Fibroblast of lung (primary cell): ENCODE data around the gene TRAM2. TPM values are rescaled to one million over a fixed set of nuclear protein-coding genes. Genes with fewer than 3 reads are reported as not detected.

Experiments used
- DNase-seq, 2 donors: peaks; one replicate each; pipeline versions ENCODE4 v3.0.0 to v3.0.0-alpha.2; 2010; ENCODE audit warnings: low read depth in 2 of 2
- H2AFZ ChIP-seq: 2 replicates; pipeline ENCODE4 v1.5.1; 2012; ENCODE audit warnings: low read length, control low read depth, inconsistent platforms
- H3K27ac ChIP-seq: 2 replicates; pipeline ENCODE4 v1.5.1; 2011; ENCODE audit warnings: low read length, control low read depth; ENCODE audit not compliant: insufficient read depth
- H3K27me3 ChIP-seq: 2 replicates; pipeline ENCODE4 v1.5.1; 2011; ENCODE audit warnings: mild to moderate bottlenecking, low read length; ENCODE audit not compliant: control insufficient read depth, insufficient read depth
- H3K36me3 ChIP-seq: 2 replicates; pipeline ENCODE4 v1.5.1; 2011; ENCODE audit warnings: low read length; ENCODE audit not compliant: control insufficient read depth, insufficient read depth
- H3K4me1 ChIP-seq: 2 replicates; pipeline ENCODE4 v1.5.1; 2011; ENCODE audit warnings: low read length; ENCODE audit not compliant: control insufficient read depth, insufficient read depth; ENCODE audit errors: extremely low read depth
- H3K4me2 ChIP-seq: 2 replicates; pipeline ENCODE4 v1.5.1; 2011; ENCODE audit warnings: low read length, control low read depth; ENCODE audit not compliant: insufficient read depth; ENCODE audit errors: extremely low read depth
- H3K4me3 ChIP-seq, 4 experiments: fragments of 200-600 bp in 1 of 4; sonication (generic) in 1 of 4; replicated peaks in 1 of 4; 2 replicates each; pipeline ENCODE4 v1.5.1; 2011 to 2016; ENCODE audit warnings: low read length in 4 of 4, low read depth in 3 of 4, mild to moderate bottlenecking in 3 of 4, control low read depth in 2 of 4, inconsistent platforms in 1 of 4, mixed read lengths in 1 of 4; ENCODE audit not compliant: insufficient read depth in 1 of 4; ENCODE audit errors: control extremely low read depth in 1 of 4
- H3K79me2 ChIP-seq: 2 replicates; pipeline ENCODE4 v1.5.1; 2012; ENCODE audit warnings: mild to moderate bottlenecking, low read length, inconsistent platforms; ENCODE audit not compliant: control insufficient read depth, insufficient read depth
- H3K9ac ChIP-seq: 2 replicates; pipeline ENCODE4 v1.5.1; 2011; ENCODE audit warnings: mild to moderate bottlenecking, low read length, control low read depth; ENCODE audit not compliant: insufficient read depth
- H3K9me3 ChIP-seq: 2 replicates; pipeline ENCODE4 v1.5.1; 2012; ENCODE audit warnings: low read depth, low read length; ENCODE audit not compliant: control insufficient read depth, insufficient read depth
- H4K20me1 ChIP-seq: 2 replicates; pipeline ENCODE4 v1.5.1; 2011; ENCODE audit warnings: low read length; ENCODE audit not compliant: control insufficient read depth, insufficient read depth; ENCODE audit errors: extremely low read depth
- EZH2 ChIP-seq: IDR thresholded peaks from 2 replicates; pipeline ENCODE4 v1.5.1; 2012; ENCODE audit warnings: low read length, control low read depth, mild to moderate bottlenecking; ENCODE audit errors: missing control alignments
- polyA plus RNA-seq, 2 donors: library from polyadenylated mRNA; depleted of rRNA in 1 of 2; stranded (reverse) in 1 of 2; unstranded in 1 of 2; fragments of >200 nt; gene quantifications; 2 replicates each; pipeline ENCODE4 v1.2.1, GENCODE V29; 2011 to 2012; ENCODE audit warnings: missing spikeins in 1 of 2
- total RNA-seq: library from RNA; depleted of rRNA; stranded (reverse); fragments of >200 nt; gene quantifications from 2 replicates; pipeline ENCODE4 v1.2.1, GENCODE V29; 2014
- TF ChIP-seq, protein P1 (sequence below), 2 donors: IDR thresholded peaks in 1 of 2; conservative IDR thresholded peaks in 1 of 2; 1 replicate in 1 of 2; 2 replicates in 1 of 2; pipeline ENCODE4 v1.5.1; 2011 to 2012; ENCODE audit warnings: low read length in 2 of 2, control low read depth in 1 of 2, inconsistent platforms in 1 of 2, low read depth in 1 of 2, mild to moderate bottlenecking in 1 of 2

The TRAM2 gene
- total and polyA plus RNA-seq, 2 donors (not counting 1 experiment from before 2014, with no cell fraction given), result 131 to 252 TPM

DNA sequence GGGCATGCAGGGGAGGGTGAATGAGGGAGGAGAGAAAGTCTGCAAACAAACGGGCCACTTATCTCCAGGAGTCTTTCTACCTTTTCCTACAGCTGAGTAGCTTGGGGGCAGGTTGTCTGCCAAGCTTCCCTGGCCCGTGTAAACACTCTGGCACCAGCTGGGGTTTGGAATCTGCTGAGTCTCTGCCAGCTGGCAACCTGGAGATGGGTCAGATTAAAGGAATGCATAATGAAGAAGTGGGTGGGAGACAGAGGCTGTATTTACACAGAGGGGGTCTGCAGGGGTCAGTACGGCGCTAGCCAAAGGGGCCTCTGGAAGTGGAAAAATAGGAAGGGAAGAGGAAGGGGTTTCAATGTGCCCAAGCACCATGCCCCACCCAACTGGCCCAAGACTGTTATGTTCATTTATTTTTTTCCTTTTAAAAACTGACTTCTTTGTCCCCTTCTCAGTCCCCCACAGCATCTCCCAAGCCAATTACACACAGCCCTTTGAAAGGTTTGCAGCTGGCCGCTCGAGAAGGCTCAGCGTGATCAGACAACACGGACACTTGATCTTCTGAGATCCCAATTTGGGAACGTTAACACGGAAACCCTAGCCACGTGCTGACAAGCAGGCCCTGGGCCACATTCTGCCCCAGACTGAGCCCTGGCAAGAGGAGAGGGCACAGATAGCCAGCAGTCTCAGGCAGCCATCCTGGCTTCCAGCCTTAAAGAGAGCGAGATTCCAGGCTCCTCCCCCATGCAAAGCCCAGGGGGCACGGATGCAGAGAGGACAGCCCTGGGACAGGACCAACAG lies 25.2 kb downstream of the TRAM2 start:
- H4K20me1 ChIP-seq, result no peaks in the 10 kb centered on the region
- peak; percentile 80 to 94 for DNase-seq
- H3K9me3 ChIP-seq, result no peaks in the 10 kb centered on the region
- peak overlapping the region in 2 of 4 experiments; percentile 18 to 19 for H3K4me3 ChIP-seq
- H3K27me3 ChIP-seq, result no peaks in the 10 kb centered on the region
- TF ChIP-seq EZH2, result no peak
- TF ChIP-seq, protein P1, sequence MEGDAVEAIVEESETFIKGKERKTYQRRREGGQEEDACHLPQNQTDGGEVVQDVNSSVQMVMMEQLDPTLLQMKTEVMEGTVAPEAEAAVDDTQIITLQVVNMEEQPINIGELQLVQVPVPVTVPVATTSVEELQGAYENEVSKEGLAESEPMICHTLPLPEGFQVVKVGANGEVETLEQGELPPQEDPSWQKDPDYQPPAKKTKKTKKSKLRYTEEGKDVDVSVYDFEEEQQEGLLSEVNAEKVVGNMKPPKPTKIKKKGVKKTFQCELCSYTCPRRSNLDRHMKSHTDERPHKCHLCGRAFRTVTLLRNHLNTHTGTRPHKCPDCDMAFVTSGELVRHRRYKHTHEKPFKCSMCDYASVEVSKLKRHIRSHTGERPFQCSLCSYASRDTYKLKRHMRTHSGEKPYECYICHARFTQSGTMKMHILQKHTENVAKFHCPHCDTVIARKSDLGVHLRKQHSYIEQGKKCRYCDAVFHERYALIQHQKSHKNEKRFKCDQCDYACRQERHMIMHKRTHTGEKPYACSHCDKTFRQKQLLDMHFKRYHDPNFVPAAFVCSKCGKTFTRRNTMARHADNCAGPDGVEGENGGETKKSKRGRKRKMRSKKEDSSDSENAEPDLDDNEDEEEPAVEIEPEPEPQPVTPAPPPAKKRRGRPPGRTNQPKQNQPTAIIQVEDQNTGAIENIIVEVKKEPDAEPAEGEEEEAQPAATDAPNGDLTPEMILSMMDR (conservative IDR thresholded peaks at IDR 0.05 in 1 of 2, IDR thresholded peaks at IDR 0.05 in 1 of 2; ENCODE audit: low read depth in 1 of 2, low read length in 2 of 2), result no peak
- no peak overlapping the region for H2AFZ ChIP-seq
- peak overlapping the region; percentile 26 for H3K4me2 ChIP-seq
- H3K36me3 ChIP-seq, result no peaks in the 10 kb centered on the region
- peaks cover 98% of the 10 kb centered on the region for H3K79me2 ChIP-seq
- H3K9ac ChIP-seq, result peak overlapping the region; percentile 45
- H3K4me1 ChIP-seq, result peaks cover 66% of the 10 kb centered on the region
- H3K27ac ChIP-seq, result peak overlapping the region; percentile 85

DNA sequence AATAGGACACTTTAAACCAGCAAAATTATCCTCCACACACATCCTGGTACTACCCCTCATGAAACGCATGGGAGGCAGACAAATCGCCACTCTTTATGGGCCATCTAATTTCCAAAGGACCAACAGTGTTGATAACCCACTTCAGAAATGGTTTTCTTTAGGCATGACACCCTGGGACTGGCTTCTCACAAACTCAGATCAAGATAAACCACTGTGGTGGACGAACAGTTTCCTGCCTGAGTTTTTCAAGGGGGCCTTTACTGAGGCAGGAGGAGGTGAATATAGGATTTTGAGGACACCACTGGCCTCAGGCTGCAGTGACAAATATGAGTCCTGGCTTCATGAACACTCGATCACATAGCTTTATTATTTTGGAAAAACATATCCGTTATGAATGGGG lies 26.0 kb downstream of the TRAM2 start:
- no peak overlapping the region for H2AFZ ChIP-seq
- H3K79me2 ChIP-seq, result peaks cover 100% of the 10 kb centered on the region
- H3K4me2 ChIP-seq, result no peak overlapping the region
- H3K27me3 ChIP-seq, result no peaks in the 10 kb centered on the region
- TF ChIP-seq EZH2, result no peak
- TF ChIP-seq, protein P1 (conservative IDR thresholded peaks at IDR 0.05 in 1 of 2, IDR thresholded peaks at IDR 0.05 in 1 of 2; ENCODE audit: low read depth in 1 of 2, low read length in 2 of 2), result no peak
- no peak overlapping the region for H3K9ac ChIP-seq
- H3K36me3 ChIP-seq, result peaks cover 2% of the 10 kb centered on the region
- H4K20me1 ChIP-seq, result no peaks in the 10 kb centered on the region
- no peak overlapping the region for H3K4me3 ChIP-seq
- DNase-seq, result no peak
- peak overlapping the region; percentile 50 for H3K27ac ChIP-seq
- peaks cover 67% of the 10 kb centered on the region for H3K4me1 ChIP-seq
- no peaks in the 10 kb centered on the region for H3K9me3 ChIP-seq

DNA sequence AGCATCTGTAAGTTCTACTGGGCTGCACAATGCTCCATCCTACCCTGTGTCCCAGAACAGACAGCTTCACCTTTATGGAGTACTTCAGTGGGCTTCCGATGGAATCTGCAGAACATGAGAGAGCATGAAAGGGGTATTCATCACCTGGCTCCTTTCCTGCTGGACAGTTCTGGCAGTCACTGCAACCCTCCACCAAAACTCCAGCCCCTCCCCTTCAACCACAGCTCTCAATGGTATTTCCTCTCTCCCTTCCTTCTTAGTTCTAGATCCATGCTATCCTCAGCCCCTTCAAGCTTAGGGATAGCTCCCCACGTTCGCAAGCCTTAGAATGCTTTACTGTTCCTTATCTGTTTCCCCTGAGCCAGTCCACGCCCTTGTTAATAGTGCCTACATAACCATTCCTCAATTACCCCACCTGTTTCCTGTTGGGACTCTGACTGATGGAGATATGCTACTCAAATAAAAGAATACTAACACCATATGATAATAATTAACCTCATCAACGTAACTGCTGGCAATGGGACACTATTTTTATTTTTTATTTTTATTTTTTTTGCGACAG lies 26.8 kb downstream of the TRAM2 start:
- H3K36me3 ChIP-seq, result peaks cover 5% of the 10 kb centered on the region
- DNase-seq, result peak in 1 of 2 donors; percentile 79
- H3K27me3 ChIP-seq, result no peaks in the 10 kb centered on the region
- H3K4me2 ChIP-seq, result no peak overlapping the region
- no peaks in the 10 kb centered on the region for H4K20me1 ChIP-seq
- H3K27ac ChIP-seq, result no peak overlapping the region
- no peak overlapping the region for H2AFZ ChIP-seq
- peaks cover 75% of the 10 kb centered on the region for H3K4me1 ChIP-seq
- H3K9me3 ChIP-seq, result no peaks in the 10 kb centered on the region
- H3K9ac ChIP-seq, result no peak overlapping the region
- TF ChIP-seq, protein P1 (conservative IDR thresholded peaks at IDR 0.05 in 1 of 2, IDR thresholded peaks at IDR 0.05 in 1 of 2; ENCODE audit: low read depth in 1 of 2, low read length in 2 of 2), result no peak
- TF ChIP-seq EZH2, result no peak
- H3K79me2 ChIP-seq, result peaks cover 100% of the 10 kb centered on the region
- H3K4me3 ChIP-seq, result no peak overlapping the region
